GM21423 (cell line): Measurements from ENCODE around the gene DUSP22.
"Not testable (repeated sequence)": the region's sequence is repeated elsewhere in the genome, so short reads cannot be mapped to it uniquely, and the experiment has no call there.

Experiments
- ATAC-seq: cut with Tn5 transposase; IDR thresholded peaks from one replicate; pipeline ENCODE4 v1.9.1; 2021; ENCODE audit warnings: mild to moderate bottlenecking, moderate library complexity; ENCODE audit not compliant: unreplicated experiment

Gene DUSP22

DNA sequence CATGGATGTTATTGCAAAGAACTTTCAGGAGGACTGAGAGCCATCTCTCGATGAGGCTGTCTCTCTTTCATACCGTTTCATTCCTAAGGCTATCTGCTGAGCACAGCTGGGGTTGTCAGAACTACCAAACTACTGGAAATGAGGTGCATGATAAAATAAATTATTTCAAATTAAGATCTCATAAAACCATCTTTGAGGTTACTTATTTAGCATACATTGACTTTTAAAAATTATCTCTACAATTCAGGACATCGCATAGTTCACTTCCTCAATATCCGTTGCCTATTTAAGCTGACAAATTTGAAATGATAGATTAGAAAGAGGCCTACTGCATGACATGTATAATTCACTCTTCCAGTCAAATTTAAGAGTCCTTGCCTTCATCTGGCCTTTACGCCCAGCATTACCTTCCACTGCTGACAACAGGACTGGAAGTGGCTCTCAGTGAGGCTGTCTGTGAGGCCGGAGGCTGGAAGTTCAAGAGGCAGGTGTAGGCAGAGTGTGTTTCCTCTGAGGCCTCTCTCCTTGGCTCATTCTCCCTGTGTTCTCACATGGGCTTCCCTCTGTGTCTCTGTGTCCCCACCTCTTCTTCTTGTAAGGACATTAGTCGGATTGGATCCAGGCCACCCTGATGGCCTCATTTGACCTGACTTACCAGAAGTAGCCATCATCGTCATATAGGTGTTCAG, 12.8 kb upstream of the DUSP22 start:
- no peak for ATAC-seq

DNA sequence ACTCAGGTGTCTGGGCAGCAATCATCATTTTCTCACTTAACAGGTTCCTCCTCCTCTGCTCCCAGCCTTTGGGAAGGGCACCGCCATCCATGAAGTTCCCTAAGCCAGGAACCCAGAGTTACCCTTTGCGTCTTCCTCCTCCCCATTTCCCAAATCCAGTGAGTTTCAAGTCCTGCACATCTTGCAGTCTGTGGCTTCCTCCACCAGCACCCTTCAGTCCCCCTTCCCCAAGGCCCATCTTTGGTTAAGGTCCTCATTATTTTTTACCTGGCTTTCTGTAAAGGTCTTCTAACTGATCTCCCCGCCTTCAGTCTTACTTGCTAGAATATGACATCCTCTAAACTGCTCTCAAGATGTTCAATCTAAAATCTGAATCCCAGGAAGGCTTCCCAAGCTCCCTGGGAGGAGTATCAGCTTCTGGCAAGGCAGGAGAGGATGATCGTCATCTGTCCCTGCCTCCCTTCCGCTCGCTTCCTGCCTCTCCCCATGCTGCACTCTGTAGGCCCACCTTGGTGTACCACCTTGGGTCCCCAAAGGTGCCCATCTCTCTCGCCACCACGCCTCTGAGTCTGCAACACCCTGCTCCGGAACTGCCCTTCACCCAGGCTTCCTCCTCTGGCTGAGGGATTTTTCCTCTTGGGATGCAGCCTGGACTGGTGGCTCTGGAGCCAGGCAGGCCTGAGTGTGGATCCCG, 11.4 kb upstream of the DUSP22 start:
- no peak for ATAC-seq

DNA sequence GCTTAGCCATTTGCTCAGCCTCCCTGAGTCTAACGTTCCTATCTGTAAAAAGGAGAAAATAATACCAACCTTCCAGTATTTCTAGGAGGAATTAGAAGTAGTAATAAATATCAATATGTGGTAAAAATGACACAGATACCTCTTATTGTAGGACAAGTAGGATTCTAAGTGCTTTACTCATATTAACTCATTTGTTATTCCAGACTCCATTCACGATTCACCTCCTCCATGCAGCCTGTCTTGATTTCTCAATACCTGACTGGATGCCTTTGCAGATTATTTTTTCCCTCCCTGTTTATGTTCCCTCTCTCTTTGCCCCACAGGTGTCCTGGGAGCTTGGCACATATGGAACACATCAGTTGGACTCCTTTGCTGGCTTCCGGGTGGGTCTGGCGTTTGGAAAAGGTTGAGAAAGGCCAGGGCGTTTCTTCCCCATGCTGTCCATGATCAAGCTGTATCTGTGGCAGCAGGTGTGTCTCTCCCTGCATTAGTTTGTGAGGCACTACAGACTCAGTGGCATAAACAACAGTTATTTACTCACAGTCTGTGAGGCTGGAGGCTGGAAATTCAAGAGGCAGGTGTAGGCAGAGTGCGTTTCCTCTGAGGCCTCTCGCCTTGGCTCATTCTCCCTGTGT, 10.7 kb upstream of the DUSP22 start:
- ATAC-seq: no peak

GRCh38 chr6:282177-282866, 10.0 kb upstream of the DUSP22 start:
- no peak for ATAC-seq

DNA sequence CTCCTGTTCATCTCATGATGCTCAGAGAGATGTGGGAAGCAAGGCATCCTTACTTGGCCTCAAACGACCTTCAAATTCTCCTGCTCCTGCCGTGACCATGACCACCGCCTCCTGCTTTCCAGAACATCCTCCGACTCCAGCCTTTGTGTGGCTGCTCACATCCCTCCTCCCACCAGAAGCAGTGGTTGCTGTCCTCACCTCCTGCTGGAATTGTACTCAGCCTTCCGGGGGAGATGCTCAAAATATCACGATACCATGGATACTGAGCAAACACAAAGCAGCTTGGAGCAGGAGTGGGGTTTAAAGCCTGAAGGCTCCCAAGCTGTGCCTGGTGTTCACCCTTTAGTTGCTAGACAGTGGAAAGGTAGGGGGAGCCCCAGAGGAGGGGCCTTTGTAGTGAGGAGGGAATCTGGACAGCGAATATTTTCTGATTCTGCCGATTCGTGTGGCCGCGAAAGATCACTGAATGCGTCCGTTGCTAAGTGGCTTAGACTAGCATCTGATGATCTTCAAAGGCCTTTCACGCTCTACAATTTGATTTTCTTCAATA, 9.3 kb upstream of the DUSP22 start:
- no peak for ATAC-seq

DNA sequence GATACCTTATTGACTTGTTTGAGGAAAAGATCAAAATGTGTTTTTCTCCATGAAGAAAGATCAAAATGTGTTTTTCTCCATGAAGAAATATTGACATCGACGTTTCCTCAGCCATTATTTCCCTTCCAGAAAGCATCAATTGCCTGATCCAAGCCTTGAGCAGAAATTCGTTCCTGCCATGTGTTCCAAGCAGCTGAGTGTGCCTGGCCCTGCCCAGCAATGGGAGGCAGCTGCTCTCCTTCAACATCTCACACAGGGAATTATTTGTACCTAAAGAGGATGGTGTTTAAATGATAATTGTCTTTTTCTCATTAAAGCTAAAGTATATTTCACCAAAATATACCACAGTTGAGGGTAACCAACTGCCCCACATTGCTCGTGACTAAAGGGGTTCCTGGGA, 7.8 kb upstream of the DUSP22 start:
- ATAC-seq: no peak

- ATAC-seq: no peak
Measured at GRCh38 chr6:285030-285771, 7.1 kb upstream of the DUSP22 start.

DNA sequence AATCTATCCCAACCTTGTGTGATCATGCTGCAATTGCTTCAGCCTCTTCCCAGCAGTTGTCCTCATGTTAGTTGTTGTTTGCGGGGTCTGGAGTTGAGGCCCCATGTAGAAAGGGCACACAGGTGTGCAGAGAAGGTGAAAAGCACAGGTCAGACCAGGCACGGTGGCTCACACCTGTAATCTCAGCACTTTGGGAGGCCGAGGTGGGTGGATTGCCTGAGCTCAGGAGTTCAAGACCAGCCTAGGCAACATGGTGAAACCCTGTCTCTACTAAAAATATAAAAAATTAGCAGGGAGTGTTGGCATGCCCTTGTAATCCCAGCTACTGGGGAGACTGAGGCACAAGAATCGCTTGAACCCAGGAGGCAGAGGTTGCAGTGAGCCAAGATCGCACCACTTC, 6.4 kb upstream of the DUSP22 start:
- ATAC-seq: not testable (repeated sequence)

GRCh38 chr6:286681-287488, 5.4 kb upstream of the DUSP22 start:
- no peak for ATAC-seq

GRCh38 chr6:287489-287860, 4.8 kb upstream of the DUSP22 start:
- no peak for ATAC-seq

- ATAC-seq: no peak
Measured at GRCh38 chr6:288866-289265, 3.4 kb upstream of the DUSP22 start.

DNA sequence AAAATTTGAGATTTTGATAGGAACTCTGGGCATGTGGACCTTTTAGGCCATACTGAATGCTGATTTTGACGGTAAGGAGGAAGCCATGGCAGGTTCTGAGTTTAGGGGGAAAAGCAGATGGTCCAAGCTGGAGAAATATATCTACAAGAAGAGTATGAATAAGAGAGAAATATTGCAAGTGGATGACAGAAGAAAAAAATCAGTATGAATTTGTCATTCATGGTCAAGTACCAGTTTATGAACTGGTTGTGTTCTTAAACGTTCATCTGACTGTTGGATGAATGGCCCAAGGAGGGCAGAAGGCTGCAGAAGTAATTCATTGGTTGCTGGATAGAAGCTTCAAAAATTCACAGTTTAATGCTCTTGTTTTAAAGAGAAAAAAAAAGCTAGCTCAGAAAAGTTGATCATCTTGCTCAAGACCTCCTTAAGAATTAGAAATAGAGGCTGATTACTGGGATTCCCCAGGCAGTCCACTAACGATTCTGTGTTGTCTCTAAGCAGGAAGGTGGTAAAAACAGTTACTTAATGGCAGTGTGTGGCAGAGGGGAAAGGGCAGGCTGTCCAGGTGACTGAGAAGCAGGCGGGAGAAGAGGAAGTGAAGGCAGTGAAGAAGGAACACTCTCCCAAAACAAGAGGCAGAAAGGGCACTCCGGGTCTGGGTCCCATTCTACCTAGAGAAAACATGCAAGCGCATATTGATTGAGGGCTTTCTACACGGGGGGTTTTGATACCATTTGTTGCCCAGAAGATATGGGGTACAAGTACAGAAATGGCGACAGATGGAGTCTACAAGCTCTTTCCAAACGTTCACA, 2.0 kb upstream of the DUSP22 start:
- no peak for ATAC-seq

DNA sequence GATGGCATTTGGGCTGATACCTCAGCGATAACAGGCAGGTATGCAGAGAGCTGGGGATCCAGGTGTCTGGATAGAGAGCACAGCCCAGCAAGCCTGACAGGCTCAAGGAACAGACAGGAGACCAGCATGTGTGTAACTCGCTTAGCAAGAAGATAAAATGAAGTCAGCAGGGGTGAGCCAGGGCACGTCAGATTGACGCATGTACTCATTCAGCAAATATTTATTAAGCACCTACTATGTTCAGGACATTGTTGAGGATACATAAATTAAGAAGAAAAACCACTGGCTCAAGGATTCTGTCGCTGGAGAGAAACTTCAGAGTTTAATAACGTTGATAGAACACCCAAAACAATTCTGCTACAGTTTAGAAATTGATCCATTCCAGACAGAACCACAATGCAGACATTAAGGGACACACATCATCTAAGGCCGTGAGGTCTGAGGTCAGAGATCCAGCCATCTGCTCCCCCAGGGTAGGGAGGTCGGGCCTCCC, 1.0 kb upstream of the DUSP22 start:
- ATAC-seq: no peak

GRCh38 chr6:292506-293192, 362 bp downstream of the DUSP22 start:
- ATAC-seq: peak; percentile 26

- no peak for ATAC-seq
Measured at GRCh38 chr6:293193-294174, 1.2 kb downstream of the DUSP22 start.

GRCh38 chr6:294656-295565, 2.6 kb downstream of the DUSP22 start:
- no peak for ATAC-seq
